Skin epidermis (tissue), 12 donors: ENCODE results near the gene ARL6.

Experiments
- H3K27ac ChIP-seq, 21 experiments: fragments of 200-600 bp; sonication (generic) in 11 of 21; one replicate each; pipeline ENCODE4 v1.5.0; 2020; ENCODE audit warnings: mild to moderate bottlenecking in 3 of 21, inconsistent platforms in 2 of 21, moderate library complexity in 2 of 21
- H3K4me3 ChIP-seq, 7 experiments: fragments of 200-600 bp; sonication (generic) in 2 of 7; one replicate each; pipeline ENCODE4 v1.5.0; 2020; ENCODE audit warnings: inconsistent platforms in 2 of 7, mild to moderate bottlenecking in 2 of 7, moderate library complexity in 1 of 7

ARL6 gene

GRCh38 chr3:97764407-97765238 lies at the start of gene ARL6:
ARL6 (plus strand) TSS chr3:97764758; CDS start chr3:97768108, 3,350 bp downstream.
- Histone ChIP-seq H3K27ac (peak within 1 kb of the TSS in 18 of 21 experiments; percentile 14 to 83 (median 72)), H3K4me3 (peak within 1 kb of the TSS; percentile 57 to 79 (median 71))

DNA sequence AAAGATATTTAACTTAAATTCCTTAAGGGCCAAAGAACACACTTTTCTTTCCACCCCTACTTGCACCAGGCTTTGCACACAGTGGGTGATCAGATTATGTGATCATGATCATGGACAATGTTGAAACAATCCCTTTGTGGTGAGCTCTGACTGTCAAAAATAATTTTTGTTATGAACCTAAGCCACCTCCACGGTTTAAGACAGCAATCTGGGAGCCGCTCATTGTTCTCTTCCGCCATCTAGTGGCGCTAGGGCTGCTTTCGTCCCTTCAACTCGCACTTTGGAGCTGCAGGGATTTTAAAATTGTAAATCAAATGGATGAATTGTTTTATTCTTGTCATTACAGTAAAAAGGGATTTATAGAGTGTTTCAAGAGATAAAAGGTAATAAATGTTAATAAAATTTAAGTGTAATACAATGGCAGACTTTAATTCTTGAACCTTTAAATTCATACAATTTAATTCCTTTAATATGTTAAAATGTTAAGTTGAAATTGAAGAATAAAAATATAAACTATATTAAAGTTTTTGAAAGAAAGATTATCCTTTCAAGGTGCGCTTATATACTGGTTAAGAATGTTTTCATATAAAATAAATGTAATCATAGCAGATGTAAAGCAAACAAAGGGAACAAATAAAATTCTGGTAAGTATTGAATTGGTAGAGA lies 45.3 kb upstream of the ARL6 start:
- Histone ChIP-seq H3K4me3 (no peak overlapping the region), H3K27ac (no peak overlapping the region)

DNA sequence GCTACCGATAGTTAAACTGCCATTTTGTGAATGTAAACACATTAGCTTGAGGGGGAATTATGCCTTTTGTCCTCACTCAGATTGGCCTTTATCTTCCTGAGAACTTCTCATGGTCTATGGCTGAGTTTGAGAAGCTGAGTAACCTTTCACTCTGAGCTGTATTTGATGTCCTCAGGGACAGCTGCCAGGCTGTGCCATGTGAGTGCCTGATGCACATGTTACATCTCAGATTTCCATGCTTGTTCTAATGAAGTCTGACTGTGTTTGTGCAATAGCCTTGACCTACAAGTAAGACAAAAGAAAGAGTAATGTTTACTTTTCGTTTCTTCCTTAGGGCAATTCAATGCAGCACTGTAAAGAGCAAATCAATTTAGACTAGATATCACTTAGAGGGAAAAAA lies 44.1 kb upstream of the ARL6 start:
- Histone ChIP-seq H3K4me3 (no peak overlapping the region), H3K27ac (no peak overlapping the region)

- Histone ChIP-seq H3K4me3 (no peak overlapping the region), H3K27ac (no peak overlapping the region)
Measured at GRCh38 chr3:97721446-97721845, 43.1 kb upstream of the ARL6 start.

DNA sequence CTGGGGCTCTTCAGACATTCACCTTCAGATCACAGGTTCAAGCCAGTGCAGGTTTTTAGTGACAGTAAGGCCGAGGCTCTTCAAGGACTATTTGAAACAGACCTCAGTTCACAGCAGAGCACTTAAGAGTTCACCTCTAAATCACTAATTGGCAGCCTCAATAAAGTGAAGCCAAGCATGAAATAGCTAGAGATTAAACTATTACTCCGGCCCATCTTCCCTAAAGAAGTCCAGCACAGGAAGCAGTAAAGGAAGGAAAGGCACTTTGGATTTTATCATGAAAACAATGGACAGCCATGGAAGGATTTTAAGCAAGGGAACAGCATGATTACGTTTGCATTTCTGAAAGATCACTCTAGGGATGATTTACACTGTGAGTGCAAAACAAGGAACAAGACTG lies 27.6 kb upstream of the ARL6 start:
- Histone ChIP-seq H3K4me3 (no peak overlapping the region), H3K27ac (no peak overlapping the region)

GRCh38 chr3:97738761-97739160 lies 25.8 kb upstream of the ARL6 start:
- H3K4me3 ChIP-seq = no peak overlapping the region
- H3K27ac ChIP-seq = no peak overlapping the region

DNA sequence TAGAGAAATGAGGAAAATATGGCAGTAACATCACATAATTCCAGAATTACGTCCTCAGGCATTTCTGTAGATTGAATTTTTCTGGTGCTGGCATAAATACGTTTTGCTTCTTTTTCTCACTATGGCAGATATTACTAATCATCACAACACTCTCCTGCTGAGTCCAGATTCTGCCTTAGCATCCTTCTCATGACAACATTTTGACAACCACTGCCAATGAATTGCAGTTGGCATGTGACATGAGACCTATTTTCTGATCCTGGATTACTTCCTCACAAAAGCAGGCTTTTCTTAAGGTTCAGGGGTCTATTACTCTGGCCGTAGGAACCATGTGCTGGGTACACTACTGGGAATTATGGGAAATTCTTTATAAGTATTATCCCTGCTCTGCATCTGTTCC lies 22.5 kb upstream of the ARL6 start:
- no peak overlapping the region for H3K4me3 ChIP-seq

DNA sequence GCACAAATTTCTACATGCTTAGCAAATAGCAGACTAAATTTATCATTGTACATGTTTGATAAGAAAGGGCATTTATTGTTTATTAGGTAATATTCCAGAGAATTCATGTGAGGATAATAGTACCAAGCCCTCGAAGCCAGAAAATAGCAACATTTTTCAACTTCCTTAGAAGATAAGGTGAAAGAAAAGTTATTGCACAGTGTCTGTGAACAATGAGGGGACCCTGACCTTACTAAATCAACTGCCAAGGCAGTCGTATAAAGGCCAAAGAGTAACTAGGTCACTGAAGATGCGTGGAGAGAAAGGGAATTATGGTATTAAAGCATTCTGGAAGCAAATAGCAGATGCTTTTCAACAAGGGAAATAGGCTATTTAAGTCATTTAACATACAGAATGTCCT lies 20.3 kb upstream of the ARL6 start:
- Histone ChIP-seq H3K27ac (no peak overlapping the region), H3K4me3 (no peak overlapping the region)

More for the DNA sequence above, 22.5 kb upstream of the ARL6 start:
- no peak overlapping the region for H3K27ac ChIP-seq

DNA sequence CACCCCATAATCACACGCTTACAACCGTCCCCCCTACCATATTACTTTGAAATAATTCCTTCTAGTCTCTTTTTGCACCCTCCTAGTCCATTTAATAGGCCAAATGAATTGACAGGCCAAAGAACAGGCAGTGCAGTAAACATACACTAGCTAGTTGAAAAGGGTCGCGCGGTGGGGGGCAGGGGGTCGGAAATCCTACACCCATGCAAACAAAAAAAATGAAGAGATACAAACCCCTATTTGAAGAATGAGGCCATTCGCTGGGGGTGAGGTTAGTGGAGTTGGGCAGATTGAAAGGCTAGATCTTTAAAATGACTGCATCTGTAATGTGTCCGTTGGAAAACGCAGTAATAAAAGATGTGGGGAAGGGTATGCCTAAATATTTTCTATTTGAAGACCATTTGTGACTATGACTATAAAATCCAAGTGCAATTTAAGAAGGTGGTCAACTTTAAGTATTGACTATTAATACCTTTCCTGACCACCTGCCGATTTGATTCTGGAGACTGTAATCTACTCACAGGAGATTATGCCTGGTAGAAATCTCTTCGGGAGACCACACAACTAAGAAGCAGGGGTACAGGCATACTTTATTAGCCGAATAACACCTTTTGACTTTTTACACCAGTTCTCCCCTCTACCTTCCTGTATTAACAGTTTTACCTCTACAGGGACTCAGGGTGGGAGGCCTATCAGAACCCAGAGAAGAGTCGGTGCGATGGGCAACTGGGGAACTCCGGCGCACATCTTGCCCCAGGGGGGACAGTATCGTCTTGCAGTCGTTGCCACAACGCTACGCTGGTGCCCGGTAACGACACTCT lies 762 bp upstream of the ARL6 start:
- H3K27ac ChIP-seq = peak overlapping the region in 18 of 21 experiments; percentile 14 to 83 (median 72)
- H3K4me3 ChIP-seq = peak overlapping the region; percentile 57 to 79 (median 71)

GRCh38 chr3:97765336-97765735 lies 778 bp downstream of the ARL6 start:
- H3K27ac ChIP-seq = peak overlapping the region in 2 of 21 experiments; percentile 14 to 75
- peak overlapping the region in 3 of 7 experiments; percentile 57 to 77 (median 59) for H3K4me3 ChIP-seq

- H3K4me3 ChIP-seq = no peak overlapping the region
- no peak overlapping the region for H3K27ac ChIP-seq
Measured at GRCh38 chr3:97772926-97773325, 8.4 kb downstream of the ARL6 start.

DNA sequence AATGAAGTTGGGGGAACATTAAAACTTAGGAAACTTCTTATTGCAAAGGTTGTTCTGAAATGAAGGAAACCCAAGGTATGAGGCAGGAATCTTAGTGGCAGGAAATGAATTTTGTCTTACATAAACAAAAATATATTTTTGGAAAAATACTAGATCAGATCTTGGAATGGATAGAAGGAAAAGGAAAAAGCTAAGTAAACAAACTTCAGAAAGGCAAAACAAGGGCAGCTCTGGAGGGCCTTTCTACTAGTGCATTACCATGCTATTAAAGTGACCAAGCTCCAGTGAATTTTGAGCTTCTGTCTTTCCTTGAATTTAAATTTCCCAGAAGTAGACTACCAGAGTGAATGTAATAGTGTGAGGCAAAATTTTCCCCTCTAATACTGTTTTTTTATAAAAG lies 13.6 kb downstream of the ARL6 start:
- Histone ChIP-seq H3K27ac (no peak overlapping the region), H3K4me3 (no peak overlapping the region)

DNA sequence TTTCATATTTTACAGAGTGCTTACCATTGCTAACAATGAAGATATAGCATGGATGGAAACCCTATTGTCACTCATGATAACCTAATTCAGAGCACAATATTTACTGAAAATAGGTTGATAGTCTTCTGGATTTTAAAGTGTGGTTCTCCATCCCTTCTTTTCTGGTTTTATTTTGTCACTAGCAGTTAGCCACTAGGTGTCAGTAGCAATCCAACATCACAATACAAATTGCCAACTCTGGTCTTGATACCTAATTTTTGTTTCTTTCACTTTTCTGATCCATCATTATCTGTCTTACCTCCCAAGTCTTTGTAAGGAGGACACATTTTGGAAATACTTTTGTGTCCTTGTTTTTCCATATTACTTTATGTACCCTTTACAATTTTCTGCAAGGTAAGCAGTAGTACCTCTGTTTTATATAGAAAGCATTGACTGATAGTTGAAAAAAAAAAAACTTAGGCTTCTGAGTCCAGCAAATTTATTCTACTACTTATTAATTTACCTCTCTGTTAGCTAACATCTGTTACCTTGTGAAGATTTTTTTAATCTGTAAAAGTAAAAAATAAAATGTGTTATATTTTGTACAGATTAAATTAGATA lies 29.0 kb downstream of the ARL6 start:
- Histone ChIP-seq H3K27ac (no peak overlapping the region), H3K4me3 (no peak overlapping the region)

DNA sequence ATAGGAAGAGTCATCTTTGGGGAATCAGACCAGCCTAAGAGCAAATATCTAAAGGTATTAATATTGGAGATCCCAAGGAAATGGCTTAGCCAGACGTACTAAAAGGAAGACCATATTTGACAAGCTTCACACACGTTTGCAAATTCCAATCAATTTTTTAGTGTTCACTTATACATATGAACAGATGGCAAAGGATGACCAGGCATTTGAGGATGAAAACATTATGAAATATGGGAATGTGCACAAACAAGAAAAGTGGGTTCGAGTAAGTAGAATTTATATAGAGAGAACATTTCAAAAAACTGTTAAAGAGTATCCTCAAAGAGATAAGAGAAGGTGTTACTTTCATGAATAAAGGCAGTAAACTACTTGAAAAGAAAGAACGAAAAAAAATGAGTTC lies 31.4 kb downstream of the ARL6 start:
- no peak overlapping the region for H3K27ac ChIP-seq
- H3K4me3 ChIP-seq = no peak overlapping the region

DNA sequence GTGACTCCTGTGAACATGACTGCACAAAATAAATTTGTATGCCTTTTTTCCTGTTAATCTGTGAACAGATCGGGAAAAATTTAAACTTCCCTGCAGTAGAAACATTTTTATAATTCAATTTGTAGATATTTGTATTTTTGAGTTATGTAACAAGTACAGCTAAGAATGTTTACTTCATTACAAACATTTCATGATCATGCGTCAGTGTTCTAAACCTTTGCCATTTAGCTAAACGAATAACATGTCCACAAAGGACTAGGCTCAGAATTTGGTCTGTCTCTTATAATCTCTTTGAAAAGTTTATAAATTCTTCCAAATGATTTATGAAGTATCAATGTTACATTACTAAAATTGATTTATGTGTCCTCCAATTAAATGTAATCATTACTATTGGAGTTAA lies 39.9 kb downstream of the ARL6 start:
- Histone ChIP-seq H3K27ac (no peak overlapping the region), H3K4me3 (no peak overlapping the region)

DNA sequence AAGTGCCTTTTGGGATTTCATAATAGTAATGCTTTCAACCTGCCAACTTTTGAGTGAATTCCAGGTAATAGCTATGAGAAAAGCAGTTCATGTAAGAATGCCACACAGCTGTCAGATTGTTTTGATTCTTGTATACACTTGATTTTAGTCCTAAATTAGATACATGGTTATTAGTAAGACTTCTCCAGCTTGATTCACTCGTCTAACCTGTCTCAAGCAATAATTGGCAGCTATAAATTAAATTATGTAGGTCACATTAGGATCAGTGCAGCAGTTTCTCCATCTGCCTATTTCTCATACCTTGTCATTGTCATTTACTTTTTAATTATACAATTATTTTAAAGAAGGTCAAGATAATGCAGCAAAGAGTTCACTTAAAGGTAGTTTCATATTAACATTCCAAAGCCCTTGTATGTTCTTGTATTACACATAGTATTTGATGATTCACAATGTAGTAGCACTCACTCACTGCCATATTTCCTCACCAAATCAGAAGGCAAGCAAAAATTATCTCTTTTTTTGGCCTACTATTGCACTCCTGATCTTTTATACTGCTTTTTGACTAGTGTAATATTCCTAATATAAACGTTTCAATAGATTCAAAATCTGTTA lies 46.3 kb downstream of the ARL6 start:
- Histone ChIP-seq H3K27ac (no peak overlapping the region), H3K4me3 (no peak overlapping the region)

DNA sequence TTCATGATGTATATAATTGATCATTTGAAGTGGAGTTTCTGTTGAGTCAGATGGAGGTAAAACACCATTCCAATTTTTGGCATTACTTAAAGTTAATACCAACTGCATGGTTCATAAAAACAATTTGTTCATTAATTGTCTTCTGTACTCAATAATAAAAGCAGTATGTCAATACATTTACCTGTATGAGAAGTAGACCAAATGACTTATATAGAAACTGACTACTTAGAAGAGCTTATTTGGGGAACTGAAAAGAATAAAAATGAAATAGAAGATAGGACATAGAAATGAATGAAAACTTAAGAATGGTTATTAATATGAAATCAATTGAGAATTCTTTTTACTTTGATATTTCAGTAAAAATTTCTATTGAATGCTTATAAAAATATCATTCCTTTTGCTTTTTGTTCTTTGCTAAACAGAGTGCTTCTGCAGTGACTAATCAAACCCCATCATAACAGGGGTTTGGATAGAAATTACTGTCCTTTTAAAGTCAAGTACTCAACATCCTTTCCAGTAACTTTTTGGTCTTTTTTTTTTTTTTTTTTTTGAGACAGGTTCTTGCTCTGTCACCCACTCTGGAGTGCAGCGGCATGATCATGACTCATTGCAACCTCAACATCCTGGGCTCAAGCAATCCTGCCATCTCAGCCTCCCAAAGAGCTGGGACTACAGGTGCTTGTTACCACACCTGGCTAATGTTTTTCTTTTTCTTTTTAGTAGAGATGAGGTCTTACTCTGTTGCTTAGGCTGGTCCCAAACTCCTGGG lies 50.8 kb downstream of the ARL6 start:
- no peak overlapping the region for H3K27ac ChIP-seq
- no peak overlapping the region for H3K4me3 ChIP-seq

DNA sequence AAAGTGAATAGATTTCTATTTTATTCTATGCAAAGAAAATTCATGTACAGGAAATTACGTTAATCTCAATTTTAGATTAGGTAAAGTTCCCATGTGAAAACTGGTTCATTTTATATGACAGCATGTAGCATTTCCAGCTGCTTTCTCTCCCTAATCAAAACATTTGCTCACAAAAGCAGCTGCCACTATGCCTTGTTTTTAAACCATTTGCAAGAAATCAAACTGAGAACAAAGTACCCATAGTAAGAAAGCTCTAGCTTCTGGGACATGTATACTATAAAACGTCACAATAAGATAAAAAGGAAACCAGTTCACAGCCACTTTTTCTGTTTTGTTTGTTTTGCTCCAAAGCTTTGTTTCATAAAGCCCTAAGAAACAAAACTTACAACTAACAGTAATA lies 52.3 kb downstream of the ARL6 start:
- no peak overlapping the region for H3K27ac ChIP-seq
- H3K4me3 ChIP-seq = no peak overlapping the region

- no peak overlapping the region for H3K27ac ChIP-seq
Measured at GRCh38 chr3:97817965-97818364, 53.4 kb downstream of the ARL6 start.

More at GRCh38 chr3:97817965-97818364, 53.4 kb downstream of the ARL6 start:
- no peak overlapping the region for H3K4me3 ChIP-seq
